HEK293 (cell line): ENCODE results near the gene BICC1.

ENCODE experiments used
- CTCF ChIA-PET: fragments of 350-600 bp; formaldehyde crosslinking; extraction: SDS; loops from one replicate; lab custom pipeline; 2021; ENCODE audit warnings: antibody characterized with exemption; lab: Yijun Ruan, JAX
- POLR2A ChIA-PET: fragments of 300-600 bp; formaldehyde crosslinking; extraction: SDS; loops from one replicate; lab custom pipeline; 2020; ENCODE audit warnings: antibody characterized with exemption, inconsistent platforms; lab: Yijun Ruan, JAX
- H3K27ac ChIP-seq: fragments of 200-500 bp; sonication (Bioruptor generic); 2 replicates; pipeline ENCODE4 v1.5.1; 2014; ENCODE audit warnings: low read depth, low read length, control low read depth, inconsistent platforms; ENCODE audit errors: extremely low read depth
- H3K36me3 ChIP-seq, 2 experiments: fragments of 200-500 bp in 1 of 2; sonication (Bioruptor generic) in 1 of 2; 1 replicate in 1 of 2; 2 replicates in 1 of 2; pipeline ENCODE4 v1.5.1; 2014 to 2017; ENCODE audit warnings: inconsistent platforms in 2 of 2, low read length in 2 of 2; ENCODE audit not compliant: control insufficient read depth in 2 of 2, insufficient read depth in 1 of 2
- H3K4me1 ChIP-seq: fragments of 200-500 bp; sonication (Bioruptor generic); 2 replicates; pipeline ENCODE4 v1.5.1; 2014; ENCODE audit warnings: mild to moderate bottlenecking, low read length, inconsistent platforms; ENCODE audit not compliant: control insufficient read depth, insufficient read depth
- H3K4me3 ChIP-seq: 2 replicates; pipeline ENCODE4 v1.5.1; 2011; ENCODE audit warnings: low read depth, mild to moderate bottlenecking, control low read depth, low read length, moderate library complexity
- H3K9me3 ChIP-seq: fragments of 200-500 bp; sonication (Bioruptor generic); 2 replicates; pipeline ENCODE4 v1.5.1; 2014; ENCODE audit warnings: low read depth, low read length, inconsistent platforms; ENCODE audit not compliant: control insufficient read depth, insufficient read depth
- BCL11B ChIP-seq: fragments of 450-650 bp; formaldehyde crosslinking; IDR thresholded peaks from 2 replicates; pipeline ENCODE4 v1.5.1; 2016; ENCODE audit warnings: low read depth, missing biosample characterization, missing genetic modification characterization
- BCL6B ChIP-seq: fragments of 450-650 bp; formaldehyde crosslinking; IDR thresholded peaks from 2 replicates; pipeline ENCODE4 v1.5.1; 2017; ENCODE audit warnings: missing biosample characterization, missing genetic modification characterization
- GLI2 ChIP-seq: fragments of 450-650 bp; formaldehyde crosslinking; IDR thresholded peaks from 2 replicates; pipeline ENCODE4; 2017; ENCODE audit warnings: missing biosample characterization, missing genetic modification characterization, low read depth, borderline replicate concordance
- KLF10 ChIP-seq: fragments of 450-650 bp; IDR thresholded peaks from 2 replicates; pipeline ENCODE4 v1.5.1; 2018; ENCODE audit warnings: missing biosample characterization, mild to moderate bottlenecking, missing genetic modification characterization
- KLF17 ChIP-seq: fragments of 450-650 bp; formaldehyde crosslinking; IDR thresholded peaks from 2 replicates; pipeline ENCODE4 v1.5.1; 2016; ENCODE audit warnings: missing biosample characterization, missing genetic modification characterization
- MYNN ChIP-seq: fragments of 450-650 bp; formaldehyde crosslinking; IDR thresholded peaks from 2 replicates; pipeline ENCODE4 v1.5.1; 2016; ENCODE audit warnings: missing biosample characterization, missing genetic modification characterization, borderline replicate concordance
- RBAK ChIP-seq: fragments of 450-650 bp; formaldehyde crosslinking; IDR thresholded peaks from 2 replicates; pipeline ENCODE4 v1.5.1; 2016; ENCODE audit warnings: missing biosample characterization, missing genetic modification characterization
- SP3 ChIP-seq: fragments of 450-650 bp; formaldehyde crosslinking; IDR thresholded peaks from 2 replicates; pipeline ENCODE4 v1.5.1; 2016; ENCODE audit warnings: missing biosample characterization, missing genetic modification characterization
- YY2 ChIP-seq: fragments of 450-650 bp; formaldehyde crosslinking; IDR thresholded peaks from 2 replicates; pipeline ENCODE4 v1.5.1; 2016; ENCODE audit warnings: missing biosample characterization, missing genetic modification characterization
- ZBTB21 ChIP-seq: fragments of 450-650 bp; formaldehyde crosslinking; IDR thresholded peaks from 2 replicates; pipeline ENCODE4 v1.5.1; 2017; ENCODE audit warnings: missing biosample characterization, missing genetic modification characterization
- ZFP69B ChIP-seq: fragments of 450-650 bp; formaldehyde crosslinking; IDR thresholded peaks from 2 replicates; pipeline ENCODE4 v1.5.1; 2016; ENCODE audit warnings: missing biosample characterization, missing genetic modification characterization
- ZNF140 ChIP-seq: fragments of 450-650 bp; formaldehyde crosslinking; IDR thresholded peaks from 2 replicates; pipeline ENCODE4 v1.5.1; 2016; ENCODE audit warnings: missing biosample characterization, missing genetic modification characterization
- ZNF202 ChIP-seq: fragments of 450-650 bp; formaldehyde crosslinking; IDR thresholded peaks from 2 replicates; pipeline ENCODE4 v1.5.1; 2016; ENCODE audit warnings: missing biosample characterization, missing genetic modification characterization, borderline replicate concordance
- ZNF214 ChIP-seq: fragments of 450-650 bp; formaldehyde crosslinking; IDR thresholded peaks from 2 replicates; pipeline ENCODE4 v1.5.1; 2017; ENCODE audit warnings: missing biosample characterization, mild to moderate bottlenecking, missing genetic modification characterization, borderline replicate concordance
- ZNF24 ChIP-seq: fragments of 450-650 bp; formaldehyde crosslinking; IDR thresholded peaks from 2 replicates; pipeline ENCODE4 v1.5.1; 2016; ENCODE audit warnings: missing biosample characterization, missing genetic modification characterization
- ZNF513 ChIP-seq: fragments of 450-650 bp; IDR thresholded peaks from 2 replicates; pipeline ENCODE4 v1.5.1; 2018; ENCODE audit warnings: missing biosample characterization, missing genetic modification characterization
- ZNF621 ChIP-seq: fragments of 450-650 bp; formaldehyde crosslinking; IDR thresholded peaks from 2 replicates; pipeline ENCODE4 v1.5.1; 2017; ENCODE audit warnings: missing biosample characterization, missing genetic modification characterization
- ZNF701 ChIP-seq: fragments of 450-650 bp; formaldehyde crosslinking; IDR thresholded peaks from 2 replicates; pipeline ENCODE4 v1.5.1; 2016; ENCODE audit warnings: missing biosample characterization, missing genetic modification characterization
- ZNF791 ChIP-seq: fragments of 450-650 bp; formaldehyde crosslinking; IDR thresholded peaks from 2 replicates; pipeline ENCODE4 v1.5.1; 2016; ENCODE audit warnings: missing biosample characterization, missing genetic modification characterization
- ZSCAN16 ChIP-seq: fragments of 450-650 bp; formaldehyde crosslinking; IDR thresholded peaks from 2 replicates; pipeline ENCODE4 v1.5.1; 2016; ENCODE audit warnings: missing biosample characterization, missing genetic modification characterization
- ZSCAN5A ChIP-seq: fragments of 450-650 bp; formaldehyde crosslinking; IDR thresholded peaks from 2 replicates; pipeline ENCODE4 v1.5.1; 2016; ENCODE audit warnings: missing biosample characterization, missing genetic modification characterization

BICC1 gene

GRCh38 chr10:58813573-58813972 lies 300.9 kb downstream of the BICC1 start:
- POLR2A ChIA-PET: no interaction called here
- Histone ChIP-seq H3K4me3 (no peak overlapping the region), H3K4me1 (peaks cover 11% of the 10 kb centered on the region), H3K36me3 (no peaks in the 10 kb centered on the region; a peak in 1 of 3 replicates), H3K9me3 (no peaks in the 10 kb centered on the region)
- CTCF ChIA-PET: interaction anchor here (0.6 kb wide), 1 partner anchor 34 kb away, joined by 3 read pairs; no protein-coding TSS in a partner anchor
- TF ChIP-seq ZNF214 (tag by site-specific recombination) (no peak), ZFP69B (tag by site-specific recombination) (no peak), ZNF621 (tag by site-specific recombination) (no peak), BCL11B (no peak), SP3 (tag by site-specific recombination) (no peak)
- TF ChIP-seq, all 188 proteins: peak for 0
- no peak overlapping the region for H3K27ac ChIP-seq

GRCh38 chr10:58817201-58817846 lies 304.7 kb downstream of the BICC1 start:
- Histone ChIP-seq H3K4me3 (no peak overlapping the region), H3K4me1 (peaks cover 15% of the 10 kb centered on the region), H3K9me3 (no peaks in the 10 kb centered on the region)
- POLR2A ChIA-PET: no interaction called here
- CTCF ChIA-PET: interaction anchor here (1.5 kb wide), 2 partner anchors 11 to 36 kb away, joined by 3 to 4 read pairs; no protein-coding TSS in a partner anchor
- TF ChIP-seq ZBTB21 (tag by site-specific recombination) (no peak), ZNF701 (tag by site-specific recombination) (no peak), YY2 (tag by site-specific recombination) (no peak), ZSCAN16 (tag by site-specific recombination) (no peak), ZSCAN5A (tag by site-specific recombination) (no peak), ZNF202 (tag by site-specific recombination) (no peak), ZNF24 (tag by site-specific recombination) (no peak), RBAK (tag by site-specific recombination) (no peak), GLI2 (tag by site-specific recombination) (no peak), ZNF791 (no peak), KLF10 (tag by site-specific recombination) (no peak), KLF17 (tag by site-specific recombination) (no peak), MYNN (tag by site-specific recombination) (no peak), ZFP69B (tag by site-specific recombination) (no peak), BCL6B (tag by site-specific recombination) (no peak), ZNF140 (tag by site-specific recombination) (no peak), ZNF513 (tag by site-specific recombination) (no peak)
- TF ChIP-seq, all 188 proteins: peak for 0
- Histone ChIP-seq H3K36me3 (no peaks in the 10 kb centered on the region), H3K27ac (no peak overlapping the region)
